ENCODE results near the gene KIF21A. TPM values are rescaled to one million over a fixed set of nuclear protein-coding genes. Genes with fewer than 3 reads are reported as not detected.
A peak's percentile ranks its signal among the peaks of the same experiment; 100 is the strongest.

KIF21A gene
- total RNA-seq, 1 donor from 2014 or later = 55.3 TPM

DNA sequence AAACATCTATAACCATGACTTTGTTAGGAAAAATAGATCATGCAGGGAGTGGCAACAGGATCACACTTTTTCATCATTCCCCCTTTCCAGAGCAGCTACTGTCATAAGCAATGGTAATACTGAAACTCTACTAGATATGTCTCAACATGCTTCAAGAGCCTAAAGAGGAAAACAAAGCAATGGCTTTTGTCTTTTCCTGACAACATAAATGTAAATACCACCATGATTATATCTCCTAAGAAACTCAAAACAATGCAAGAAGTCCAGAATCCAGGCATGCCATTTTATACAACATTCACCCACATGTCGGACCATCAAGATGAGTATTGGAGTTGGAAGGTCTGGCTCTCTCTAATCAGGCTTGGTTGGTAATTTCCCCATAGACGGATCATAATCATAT lies 78.7 kb downstream of the KIF21A start:
- intact Hi-C loops (cut with micrococcal nuclease) = no loop called here
- no peak for ATAC-seq
- DNase-seq = no peak

DNA sequence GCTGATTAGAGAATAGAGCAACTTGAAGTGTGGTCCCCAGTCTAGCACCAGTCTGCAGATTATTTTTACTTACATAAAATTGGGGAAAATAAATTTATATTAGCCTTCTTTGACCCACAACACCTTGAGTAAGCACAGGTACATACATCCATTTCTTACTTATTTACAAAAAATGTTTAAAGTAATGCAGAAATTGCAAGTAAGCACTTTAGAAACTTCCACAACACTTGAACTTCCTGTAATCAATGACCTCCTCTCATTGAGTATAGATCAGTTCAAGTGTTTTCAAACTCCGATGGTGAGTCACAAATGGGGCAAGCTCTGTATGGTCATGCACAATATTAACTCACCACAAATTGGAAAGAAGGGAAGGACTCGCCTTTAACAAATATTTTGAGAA lies 83.3 kb downstream of the KIF21A start:
- DNase-seq (no peak), ATAC-seq (no peak)
- intact Hi-C loops (cut with micrococcal nuclease) = no loop called here

DNA sequence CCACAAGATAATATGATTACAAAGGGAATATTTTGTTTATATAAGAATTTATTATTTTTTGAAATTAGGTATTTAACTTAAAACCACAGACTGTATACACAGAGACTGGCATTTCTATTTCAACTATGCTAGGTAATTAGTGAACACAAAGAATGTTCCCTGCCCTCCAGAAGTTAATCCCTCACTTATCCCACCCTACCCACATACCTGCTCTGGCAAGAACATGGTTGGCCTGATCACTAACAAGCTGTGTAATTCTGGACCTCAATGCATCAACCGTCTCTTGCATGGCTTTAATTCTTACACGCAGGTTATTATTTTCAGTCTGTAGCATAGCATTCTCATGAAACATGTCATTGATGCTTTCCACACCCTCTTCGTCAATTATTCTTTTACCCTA lies 85.9 kb downstream of the KIF21A start:
- ATAC-seq = no peak
- intact Hi-C loops (cut with micrococcal nuclease) = no loop called here
- DNase-seq = no peak

DNA sequence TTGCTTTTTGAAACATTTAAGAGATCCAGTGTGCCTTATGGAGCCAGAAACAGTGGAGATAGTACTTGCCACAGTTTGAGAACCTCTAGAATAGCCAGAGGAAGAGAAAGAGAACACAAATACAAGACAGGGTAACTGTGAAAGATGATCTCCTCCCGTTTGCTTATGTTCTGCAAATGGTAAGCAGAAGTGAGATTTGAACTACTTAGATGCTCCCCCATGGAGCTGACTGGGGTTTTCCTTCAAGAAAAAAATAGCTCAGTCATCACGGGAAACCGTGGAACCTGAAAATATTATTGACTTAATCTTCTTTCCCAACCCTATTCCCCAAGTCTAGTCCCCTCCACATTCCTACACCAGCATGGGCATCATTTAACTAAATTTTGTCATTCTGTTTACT lies 87.1 kb downstream of the KIF21A start:
- intact Hi-C loops (cut with micrococcal nuclease) = no loop called here

DNA sequence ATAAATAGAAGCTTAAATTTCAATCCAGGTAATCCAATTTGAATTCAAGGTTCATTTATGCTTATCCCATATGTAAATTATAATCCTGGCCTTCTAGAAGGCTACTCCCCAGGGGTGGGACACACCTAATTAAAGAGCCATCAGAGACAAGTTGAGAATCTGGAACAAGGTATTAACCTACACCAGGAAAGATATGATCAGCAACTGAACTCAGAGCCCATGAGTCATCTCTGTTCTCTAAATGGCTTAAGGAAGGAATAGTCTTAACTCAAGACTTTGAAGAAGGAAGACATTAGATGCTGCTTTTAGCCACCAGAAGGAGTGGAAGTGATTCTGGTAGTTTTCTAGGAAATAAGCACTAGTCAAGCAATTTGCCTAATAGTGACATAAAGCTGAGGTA lies 88.0 kb downstream of the KIF21A start:
- ATAC-seq (no peak), DNase-seq (no peak)

More for the DNA sequence above, 87.1 kb downstream of the KIF21A start:
- ATAC-seq = no peak
- DNase-seq = no peak

DNA sequence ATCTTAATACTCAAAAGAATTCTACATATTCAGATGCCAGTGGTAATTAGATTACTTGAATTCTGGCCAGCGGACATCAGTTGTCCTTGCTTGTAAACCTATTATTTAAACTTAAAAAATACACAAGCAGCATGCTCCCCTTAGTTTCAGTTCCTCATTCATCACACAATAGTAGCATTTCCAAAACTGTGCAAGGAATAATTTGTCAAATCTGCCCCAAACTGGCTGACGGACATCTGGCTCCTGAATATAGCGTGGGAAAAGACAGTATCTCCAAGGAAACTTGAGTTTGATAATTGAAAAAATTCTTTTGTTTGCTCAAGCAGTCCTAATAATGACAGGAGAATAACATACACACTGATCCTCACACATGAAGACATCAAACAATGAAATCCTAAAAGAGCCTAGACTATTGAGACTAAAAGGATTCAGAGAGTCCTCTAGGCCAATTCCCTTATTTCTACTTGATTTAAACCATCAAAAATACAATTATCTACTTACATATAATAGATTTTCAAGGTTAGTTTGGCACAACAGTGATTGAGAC lies 90.4 kb downstream of the KIF21A start:
- DNase-seq (no peak), ATAC-seq (no peak)
- intact Hi-C loops (cut with micrococcal nuclease) = no loop called here

More for the DNA sequence above, 88.0 kb downstream of the KIF21A start:
- intact Hi-C loops (cut with micrococcal nuclease) = no loop called here

DNA sequence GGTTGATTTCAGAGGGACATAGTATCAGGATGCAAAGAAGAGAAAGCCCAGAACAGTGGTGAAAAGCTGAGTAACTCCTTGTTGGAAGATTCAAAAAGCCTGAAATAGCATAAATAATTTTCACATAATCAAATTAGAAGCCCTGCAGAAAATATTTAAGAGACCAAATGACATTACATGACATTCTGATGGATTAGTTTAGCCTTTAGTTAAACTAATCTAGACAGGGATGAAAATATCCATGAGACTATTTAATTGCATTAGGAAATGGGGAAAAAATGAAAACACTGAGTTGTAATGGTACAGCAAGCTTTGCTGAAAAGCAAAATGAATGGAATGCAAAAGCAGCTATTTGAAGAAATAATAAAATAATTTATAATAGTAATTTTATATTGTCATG lies 91.8 kb downstream of the KIF21A start:
- ATAC-seq (no peak), DNase-seq (no peak)
- intact Hi-C loops (cut with micrococcal nuclease) = no loop called here

DNA sequence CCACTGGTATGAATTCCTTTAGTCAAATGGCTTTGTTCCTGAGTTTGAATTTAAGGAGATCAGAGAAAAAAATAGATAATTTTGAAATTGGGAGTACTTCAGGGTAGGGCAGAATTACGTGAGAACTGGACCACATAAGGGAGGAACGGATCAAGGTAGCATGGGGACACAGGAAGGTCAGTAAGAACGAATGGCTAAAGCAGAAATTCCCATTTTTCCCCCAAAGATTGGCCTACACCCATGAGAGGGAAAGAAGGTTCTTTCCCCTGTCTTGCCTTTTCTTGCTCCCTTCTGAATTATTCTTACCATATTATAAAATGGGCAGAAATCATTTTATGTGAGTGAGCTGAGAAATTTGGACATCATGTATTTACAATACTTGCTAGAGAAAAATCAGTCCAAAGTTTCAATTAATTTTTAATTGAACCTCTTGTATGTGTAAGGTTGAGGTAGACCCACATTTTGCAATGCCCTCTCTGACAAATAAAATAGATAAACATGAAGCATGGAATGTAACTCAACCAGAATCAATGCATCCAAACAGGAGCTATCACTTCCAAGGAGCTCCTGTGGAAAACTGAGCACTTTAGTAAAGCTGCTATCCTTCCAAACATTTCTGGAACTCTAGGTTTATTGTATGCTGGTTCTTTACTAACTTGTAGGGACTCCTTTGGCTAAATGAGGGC lies 93.8 kb downstream of the KIF21A start:
- no peak for ATAC-seq
- intact Hi-C loops (cut with micrococcal nuclease) = no loop called here
- DNase-seq = no peak

DNA sequence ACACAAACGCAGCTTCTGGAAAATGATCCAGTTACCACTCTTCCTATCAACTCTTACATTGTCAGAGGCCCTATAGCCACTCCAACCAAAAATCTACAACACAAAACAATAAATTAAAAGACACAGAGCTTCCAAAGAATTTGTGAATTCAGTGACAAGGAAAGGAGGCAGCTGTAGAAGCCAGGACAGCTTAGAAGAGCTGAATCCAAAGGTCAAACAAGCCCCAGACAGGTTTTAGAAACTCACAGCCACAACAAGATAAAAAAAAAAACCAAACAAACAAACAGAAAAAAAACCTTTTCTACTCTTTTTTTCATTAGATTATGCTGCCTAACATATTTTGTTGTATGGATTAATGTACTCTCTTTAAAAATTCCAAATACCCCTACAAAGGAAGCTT lies 94.4 kb downstream of the KIF21A start:
- ATAC-seq (no peak), DNase-seq (no peak)
- intact Hi-C loops (cut with micrococcal nuclease) = no loop called here

DNA sequence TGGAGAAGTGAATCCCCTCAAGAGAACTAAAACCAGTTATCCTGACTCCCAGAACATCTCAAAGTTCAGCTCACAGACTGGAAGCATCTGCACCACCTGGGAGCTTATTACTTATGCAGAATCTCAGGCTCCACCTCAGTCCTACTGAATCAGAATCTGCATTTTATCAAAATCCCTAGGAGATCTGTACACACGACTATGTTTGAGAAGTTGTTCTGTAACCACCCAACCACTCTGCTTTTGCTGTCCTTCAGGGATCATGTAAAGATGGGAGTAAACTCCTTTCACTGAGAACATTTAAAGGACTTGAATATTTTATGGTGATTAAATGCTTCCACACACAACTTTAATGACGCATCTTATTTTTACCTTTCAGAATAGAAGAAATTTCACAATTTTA lies 98.0 kb downstream of the KIF21A start:
- intact Hi-C loops (cut with micrococcal nuclease) = no loop called here
- no peak for ATAC-seq
- DNase-seq = no peak

DNA sequence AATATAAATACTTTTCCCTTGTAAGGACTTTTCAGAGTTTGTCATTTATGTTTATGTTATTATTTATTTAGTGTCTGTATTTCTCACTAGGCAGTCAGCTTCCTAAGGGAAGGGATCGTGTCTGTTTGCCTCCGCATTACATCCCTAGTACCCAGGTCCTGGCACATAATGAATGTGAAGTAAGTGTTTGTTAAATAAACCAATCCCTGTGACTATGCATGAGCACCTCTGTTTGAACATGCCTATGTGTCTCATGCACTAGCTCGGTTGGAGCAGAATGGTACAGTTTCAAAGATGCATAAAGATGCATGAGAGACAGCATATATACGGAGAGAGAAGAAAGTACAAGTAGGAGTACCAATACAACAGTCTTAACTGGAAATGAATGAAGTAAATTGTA lies 99.3 kb downstream of the KIF21A start:
- intact Hi-C loops (cut with micrococcal nuclease) = no loop called here
- ATAC-seq = no peak
- no peak for DNase-seq

DNA sequence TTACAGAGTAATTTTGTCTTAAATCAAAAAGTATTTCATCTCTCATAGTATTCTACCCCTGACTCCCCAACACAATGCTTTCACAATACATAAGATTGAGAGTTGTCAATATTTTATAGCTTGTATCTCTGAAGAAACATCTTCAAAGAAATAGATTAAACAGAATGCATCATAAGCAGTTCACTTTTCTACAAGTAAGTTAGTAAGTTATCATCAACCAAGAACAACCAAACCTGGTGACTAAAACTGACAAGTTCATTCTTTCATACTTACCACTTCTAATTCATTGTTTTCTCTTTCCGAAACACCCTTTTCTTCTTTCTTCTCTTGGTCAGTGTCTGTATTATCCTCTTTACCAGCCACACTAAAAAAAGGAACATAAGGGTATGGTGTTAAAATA lies 101.2 kb downstream of the KIF21A start:
- intact Hi-C loops (cut with micrococcal nuclease) = no loop called here
- ATAC-seq (no peak), DNase-seq (no peak)

DNA sequence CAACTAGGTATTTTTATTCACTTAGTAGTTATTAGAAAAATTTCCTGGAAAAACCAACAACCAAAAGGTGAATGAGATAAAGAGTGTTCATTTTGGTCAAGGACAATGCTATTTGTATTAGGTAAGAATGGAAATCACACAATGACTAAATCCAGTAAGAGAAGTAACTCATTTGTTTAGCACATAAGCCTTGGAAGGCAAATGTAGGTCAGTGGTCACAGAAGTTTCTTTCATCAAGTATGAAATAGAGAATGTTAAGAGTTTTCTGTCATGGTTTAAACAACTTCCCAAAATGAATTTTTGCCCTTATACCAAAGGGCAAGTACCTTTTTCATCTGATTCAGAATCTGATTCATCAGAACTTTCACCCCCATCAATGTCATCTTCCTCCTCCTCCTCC lies 101.7 kb downstream of the KIF21A start:
- intact Hi-C loops (cut with micrococcal nuclease) = no loop called here
- ATAC-seq (no peak), DNase-seq (no peak)

DNA sequence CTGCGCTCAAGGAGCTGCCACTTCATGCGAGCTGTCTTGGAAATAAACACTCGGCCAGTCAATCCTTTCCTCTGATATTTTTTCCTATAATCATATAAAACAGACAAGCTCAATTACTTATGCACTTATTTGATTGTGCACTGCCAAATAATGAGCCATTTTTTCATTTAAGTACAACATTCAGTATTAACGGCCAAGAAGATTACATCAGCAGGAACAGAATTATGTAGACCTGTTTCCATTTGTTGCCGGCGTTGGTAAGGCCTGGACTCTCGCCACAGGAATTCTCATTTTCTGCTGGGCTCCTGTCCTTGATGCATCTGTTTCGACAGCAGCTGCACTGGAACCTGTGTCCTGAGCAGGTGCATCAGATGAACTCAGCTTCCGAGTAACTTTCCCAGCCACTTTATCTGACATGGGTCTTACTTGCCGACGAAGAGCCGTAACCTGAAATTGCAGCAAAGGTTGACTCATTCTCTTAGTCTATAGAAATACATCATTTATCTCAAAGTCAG lies 110.2 kb downstream of the KIF21A start:
- DNase-seq = no peak
- ATAC-seq = no peak
- intact Hi-C loops (cut with micrococcal nuclease) = no loop called here

DNA sequence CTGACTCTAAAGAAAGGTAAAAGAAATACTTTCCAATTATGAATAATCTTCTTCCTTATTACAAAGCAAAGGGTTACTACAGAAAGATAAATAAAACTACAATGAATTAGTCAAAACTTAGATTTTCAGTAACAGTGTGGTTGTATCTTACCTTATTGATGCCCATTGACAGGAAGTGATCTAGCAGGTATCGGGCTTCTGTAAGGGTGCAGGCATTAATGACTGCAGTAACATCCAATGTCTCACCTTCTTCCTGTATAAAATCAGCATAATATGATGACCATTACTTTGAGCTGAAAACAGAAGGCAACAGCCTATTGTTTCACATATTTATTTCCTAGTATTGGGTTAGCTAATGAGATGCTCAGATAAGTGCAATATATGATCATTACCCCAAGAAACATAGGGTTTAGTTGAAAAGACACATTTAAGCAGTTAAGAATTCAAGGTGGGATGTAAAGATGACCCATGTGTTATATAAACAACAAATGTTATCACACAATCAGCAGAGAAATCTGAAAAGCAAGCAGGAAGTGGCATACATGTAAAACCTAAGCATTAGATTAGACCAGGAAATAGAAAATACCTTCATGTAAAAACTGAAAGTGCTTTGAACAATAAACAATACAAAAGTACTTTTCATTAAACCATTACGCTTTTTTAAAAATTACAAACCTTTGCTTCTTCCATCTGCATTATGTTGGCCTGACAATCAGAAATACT lies 111.2 kb downstream of the KIF21A start:
- intact Hi-C loops (cut with micrococcal nuclease) = no loop called here
- no peak for DNase-seq
- ATAC-seq = no peak

DNA sequence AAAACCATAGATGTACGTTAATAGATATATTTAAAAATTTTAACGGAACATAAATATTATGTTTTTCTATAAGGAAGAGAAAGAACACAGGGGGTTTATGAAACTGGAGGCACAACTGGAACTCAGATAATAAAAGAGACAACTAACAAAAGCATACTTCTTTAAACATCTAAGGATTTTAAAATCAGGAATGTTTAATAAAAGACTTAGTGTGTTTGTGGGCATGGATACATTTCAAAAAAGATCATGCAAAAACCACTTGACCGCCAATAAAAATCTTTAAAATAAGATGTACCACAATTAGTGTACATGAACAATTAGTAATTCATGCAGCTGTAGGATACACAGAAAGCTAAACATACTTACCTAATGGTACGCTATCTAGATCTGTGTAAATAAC lies 113.0 kb downstream of the KIF21A start:
- DNase-seq (no peak), ATAC-seq (no peak)
- intact Hi-C loops (cut with micrococcal nuclease) = no loop called here

DNA sequence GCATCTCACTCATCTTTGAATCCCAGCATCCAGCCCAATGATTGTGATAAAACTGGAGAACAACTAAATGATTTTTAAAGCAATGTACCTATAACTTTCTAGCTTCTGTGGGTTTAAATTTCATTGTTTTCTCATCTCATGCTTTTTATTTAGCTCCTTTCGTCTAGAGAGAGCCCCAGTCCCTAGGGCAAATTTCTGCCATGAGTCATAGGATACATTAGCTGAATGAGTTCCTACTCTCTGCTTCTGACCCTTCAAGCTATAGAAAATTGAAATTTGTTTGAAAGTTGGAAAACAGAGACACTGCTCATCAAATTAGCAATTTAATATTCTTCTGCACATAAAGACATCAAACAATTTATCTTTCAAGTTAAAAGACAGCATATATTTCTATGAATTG lies 113.9 kb downstream of the KIF21A start:
- no peak for ATAC-seq
- intact Hi-C loops (cut with micrococcal nuclease) = no loop called here
- no peak for DNase-seq

DNA sequence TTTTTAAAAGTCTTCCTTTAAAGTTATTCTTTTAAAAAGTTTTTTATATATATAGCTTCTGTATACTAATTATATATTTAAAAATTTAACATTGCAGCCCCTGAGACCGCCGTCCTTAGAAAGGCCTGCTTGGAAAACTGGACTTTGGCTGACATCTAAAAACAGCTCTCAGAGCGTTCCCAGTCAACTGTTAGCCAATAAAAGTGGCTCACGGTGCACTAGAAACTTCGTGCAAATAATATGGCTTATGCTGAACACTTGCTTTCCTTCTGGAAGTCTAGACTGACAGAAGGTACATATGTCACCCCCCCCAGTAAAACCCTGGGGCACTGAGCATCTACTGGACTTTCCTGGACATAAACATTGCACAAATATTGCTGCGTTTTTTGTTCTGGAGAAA lies 115.0 kb downstream of the KIF21A start:
- intact Hi-C loops (cut with micrococcal nuclease) = no loop called here
- ATAC-seq (peak; percentile 47), DNase-seq (no peak)

DNA sequence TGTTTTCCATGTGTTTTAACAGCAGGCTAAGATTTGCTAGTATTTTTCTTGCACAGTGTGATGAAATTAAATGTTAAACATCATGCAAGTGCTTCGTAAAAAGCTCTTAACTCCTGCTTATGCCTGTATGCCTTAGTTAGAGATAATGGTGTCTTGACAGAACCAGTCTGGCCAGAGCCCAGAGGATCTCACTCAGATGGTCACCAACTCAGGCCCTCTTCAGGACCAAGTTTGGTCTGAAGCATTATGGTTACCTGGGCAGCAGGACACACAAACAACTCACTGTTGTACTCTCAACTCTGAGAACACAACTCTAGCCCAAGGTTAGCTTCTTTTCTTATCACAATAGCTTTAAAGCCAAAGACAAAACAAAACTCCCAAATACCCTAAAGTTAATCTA lies 115.4 kb downstream of the KIF21A start:
- peak; percentile 88 for ATAC-seq
- DNase-seq = no peak
- intact Hi-C loops (cut with micrococcal nuclease) = no loop called here

DNA sequence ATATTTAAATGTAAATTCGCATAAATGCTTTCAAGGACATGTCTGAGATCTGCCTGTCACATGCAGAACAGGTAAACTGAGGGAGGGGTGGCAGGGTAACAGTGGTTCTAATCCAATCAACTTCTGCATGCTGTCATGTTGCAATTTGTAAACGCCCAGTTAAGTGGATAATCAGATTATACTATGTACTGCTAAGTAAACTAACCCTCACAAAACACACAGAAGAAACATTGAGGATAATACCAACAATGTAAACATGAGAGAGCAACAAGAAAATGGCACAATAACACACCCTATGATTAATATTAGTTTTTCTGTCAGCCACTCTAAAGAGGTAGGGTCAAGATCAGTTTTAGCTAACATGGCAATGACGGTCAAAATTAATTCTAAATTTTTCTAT lies 123.7 kb downstream of the KIF21A start:
- DNase-seq (no peak), ATAC-seq (no peak)
- intact Hi-C loops (cut with micrococcal nuclease) = loop anchor here (10.0 kb wide), 1 partner anchor 376 kb away; no protein-coding TSS in a partner anchor

DNA sequence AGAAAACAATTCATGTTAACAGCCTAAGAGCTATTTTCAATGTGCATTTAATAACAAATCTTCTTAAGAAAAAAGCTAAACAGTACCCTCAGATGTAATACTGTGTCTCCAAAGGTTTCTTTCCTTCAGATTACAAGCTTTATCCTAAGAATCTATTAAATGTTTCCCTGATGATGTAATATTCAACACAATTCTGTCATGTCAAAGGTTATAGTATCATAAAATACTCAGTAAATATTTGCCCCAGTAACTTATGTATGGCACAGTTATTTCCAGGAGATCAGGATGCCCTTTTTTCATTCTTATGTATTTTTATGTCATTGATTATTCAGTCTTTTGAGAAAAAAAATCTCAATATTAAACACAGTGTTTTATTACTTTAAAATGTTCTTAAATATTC lies 128.4 kb downstream of the KIF21A start:
- no peak for DNase-seq
- intact Hi-C loops (cut with micrococcal nuclease) = loop anchor here (10.0 kb wide), 1 partner anchor 380 kb away; no protein-coding TSS in a partner anchor
- no peak for ATAC-seq

Data from left ventricle myocardium superior (tissue), 1 donor.